Measurements from ENCODE around the gene SLC25A34.

Gene SLC25A34

DNA sequence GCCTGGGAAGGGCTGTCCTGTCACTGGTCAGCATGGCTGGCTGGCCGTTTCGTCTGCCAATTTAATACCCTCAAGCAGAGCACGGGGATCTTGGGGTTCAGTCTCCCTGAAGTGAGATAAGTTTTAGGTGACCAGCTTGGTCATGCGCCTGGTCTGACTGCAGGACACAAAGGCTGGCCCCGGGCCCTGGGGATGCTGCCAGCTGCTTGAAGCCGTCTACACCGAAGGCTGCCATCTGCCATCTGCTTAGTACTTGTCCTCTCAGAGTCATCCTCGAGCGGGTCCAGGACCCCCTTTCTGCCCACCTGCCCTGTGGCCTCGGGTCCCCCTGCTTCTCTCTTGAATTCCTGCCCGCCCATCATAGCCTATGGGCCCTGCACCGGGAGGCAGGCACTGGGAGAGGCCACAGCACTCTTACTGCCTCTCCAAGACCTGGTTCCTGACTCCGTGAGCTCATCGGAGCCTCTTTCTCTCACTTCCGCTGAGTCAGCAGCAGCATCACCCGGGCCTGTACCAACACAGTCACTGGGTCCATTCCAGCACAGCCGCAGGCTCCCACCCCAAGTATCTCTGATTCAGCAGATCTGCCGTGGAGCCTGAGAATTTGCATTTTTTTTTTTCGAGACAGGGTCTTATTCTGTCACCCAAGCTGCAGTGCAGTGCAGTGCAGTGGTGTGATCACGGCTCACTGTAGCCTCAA is 29.6 kb downstream of the SLC25A34 start:
- in situ Hi-C loops (cut with MboI; ENCODE audit: low sequenced_read_pairs), result no loop called here

DNA sequence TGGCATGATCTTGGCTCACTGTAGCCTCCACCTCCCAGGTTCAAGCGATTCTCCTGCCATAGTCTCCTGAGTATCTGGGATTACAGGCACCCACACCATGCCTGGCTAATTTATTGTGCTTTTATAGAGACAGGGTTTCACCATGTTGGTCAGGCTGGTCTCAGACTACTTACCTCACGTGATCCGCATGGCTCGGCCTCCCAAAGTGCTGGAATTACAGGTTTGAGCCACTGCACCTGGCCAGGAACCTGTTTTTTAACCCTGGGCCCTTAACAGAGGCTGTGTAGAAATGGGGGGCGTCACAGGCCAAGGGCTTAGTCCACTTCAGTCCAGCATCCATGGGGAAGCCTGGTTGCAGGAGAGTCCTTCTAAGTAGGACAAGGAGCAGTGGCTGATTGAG is 31.9 kb downstream of the SLC25A34 start:
- in situ Hi-C loops (cut with MboI; ENCODE audit: low sequenced_read_pairs), result no loop called here

DNA sequence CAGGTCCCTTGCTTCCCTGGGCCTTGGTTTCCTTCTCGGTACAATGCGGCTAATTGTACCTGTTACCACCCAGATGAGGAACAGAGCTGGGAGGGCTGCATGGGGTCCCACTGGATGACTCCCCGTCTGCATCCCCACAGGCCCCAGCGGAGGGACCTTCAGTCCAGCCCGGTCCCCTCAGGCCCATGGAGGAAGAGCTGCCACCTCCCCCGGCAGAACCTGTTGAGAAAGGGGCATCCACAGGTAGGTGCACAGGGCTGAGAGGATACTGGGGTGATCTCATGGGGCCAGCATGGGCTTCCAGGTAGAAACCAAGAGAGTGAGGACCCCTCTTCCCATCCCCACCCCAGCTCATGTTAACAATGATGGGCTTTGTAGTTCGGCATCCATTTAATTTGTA is 32.3 kb downstream of the SLC25A34 start:
- in situ Hi-C loops (cut with MboI; ENCODE audit: low sequenced_read_pairs), result no loop called here

DNA sequence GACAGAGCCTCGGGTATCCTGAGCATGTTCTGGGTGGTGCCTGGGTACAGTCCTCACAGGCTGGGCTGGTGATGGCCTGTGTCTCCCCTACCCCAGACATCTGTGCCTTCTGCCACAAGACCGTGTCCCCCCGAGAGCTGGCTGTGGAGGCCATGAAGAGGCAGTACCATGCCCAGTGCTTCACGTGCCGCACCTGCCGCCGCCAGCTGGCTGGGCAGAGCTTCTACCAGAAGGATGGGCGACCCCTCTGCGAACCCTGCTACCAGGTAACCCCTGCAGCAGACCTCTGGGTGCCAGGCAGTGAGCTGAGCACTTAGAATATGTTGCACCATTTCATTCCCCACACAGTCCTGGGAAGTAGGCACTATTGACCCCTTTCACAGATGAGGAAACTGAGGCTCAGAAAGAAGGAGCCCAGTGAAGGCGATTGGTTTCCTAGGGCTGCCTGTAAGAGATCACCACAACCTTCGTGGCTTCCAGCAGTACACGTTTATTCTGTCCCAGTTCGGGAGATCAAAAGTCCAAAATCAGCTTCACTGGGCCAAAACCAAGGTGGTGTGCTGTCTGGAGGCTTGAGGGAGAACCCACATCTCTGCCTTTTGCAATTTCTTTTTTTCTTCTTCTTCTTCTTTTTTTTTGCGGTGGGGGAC is 34.4 kb downstream of the SLC25A34 start:
- in situ Hi-C loops (cut with MboI; ENCODE audit: low sequenced_read_pairs), result no loop called here

DNA sequence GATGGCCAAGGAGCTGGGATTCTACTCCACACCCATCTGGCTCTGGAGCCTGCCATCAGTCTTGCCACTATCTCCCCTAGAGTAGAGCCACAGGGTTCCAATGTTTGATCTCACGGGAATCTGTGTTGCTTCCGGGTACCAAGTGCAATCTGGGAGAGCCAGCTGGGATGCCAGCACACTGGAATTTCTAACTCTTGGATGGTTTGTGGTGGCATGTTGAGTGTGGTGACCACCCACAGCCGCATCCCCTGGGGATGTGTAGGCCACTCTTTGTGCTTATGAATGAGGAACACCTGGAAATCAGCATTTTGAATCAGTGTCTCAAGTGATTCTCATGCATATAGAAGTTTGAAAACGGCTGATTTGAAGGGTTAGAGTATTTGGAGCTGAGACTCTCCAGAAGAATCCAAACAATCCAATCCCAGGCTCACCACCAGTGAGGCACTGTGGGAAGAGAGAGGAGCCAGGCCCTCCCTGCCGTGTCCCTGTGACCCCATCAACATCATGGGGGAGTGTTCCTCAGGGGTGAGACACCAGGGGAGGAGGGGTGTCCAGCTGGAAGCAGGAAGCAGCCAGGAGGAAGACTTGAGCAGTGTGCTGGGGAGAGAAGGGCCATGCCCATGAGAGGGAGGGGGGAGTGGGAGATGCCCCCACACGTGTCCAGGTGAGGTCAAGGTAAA is 35.9 kb downstream of the SLC25A34 start:
- in situ Hi-C loops (cut with MboI; ENCODE audit: low sequenced_read_pairs), result no loop called here

DNA sequence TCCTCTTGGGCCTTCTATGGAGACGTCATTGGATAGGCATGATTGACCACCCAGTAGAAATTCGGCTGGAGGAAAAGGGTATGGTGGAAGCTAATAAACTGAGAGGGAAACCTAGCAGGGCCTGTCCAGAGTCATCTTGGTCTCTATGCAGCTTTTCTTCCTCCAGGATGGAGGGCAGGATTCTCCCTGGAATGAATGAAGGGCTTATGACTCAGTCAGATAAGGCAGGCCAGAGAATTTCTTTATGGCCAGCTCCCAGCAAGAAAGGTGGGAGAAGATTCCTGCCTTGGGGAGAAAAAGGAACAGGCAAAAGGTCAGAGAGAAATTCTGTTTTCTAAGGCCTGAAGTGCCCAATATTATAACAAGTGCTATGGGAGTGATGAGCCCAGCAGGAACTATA is 39.6 kb downstream of the SLC25A34 start:
- in situ Hi-C loops (cut with MboI; ENCODE audit: low sequenced_read_pairs), result no loop called here

DNA sequence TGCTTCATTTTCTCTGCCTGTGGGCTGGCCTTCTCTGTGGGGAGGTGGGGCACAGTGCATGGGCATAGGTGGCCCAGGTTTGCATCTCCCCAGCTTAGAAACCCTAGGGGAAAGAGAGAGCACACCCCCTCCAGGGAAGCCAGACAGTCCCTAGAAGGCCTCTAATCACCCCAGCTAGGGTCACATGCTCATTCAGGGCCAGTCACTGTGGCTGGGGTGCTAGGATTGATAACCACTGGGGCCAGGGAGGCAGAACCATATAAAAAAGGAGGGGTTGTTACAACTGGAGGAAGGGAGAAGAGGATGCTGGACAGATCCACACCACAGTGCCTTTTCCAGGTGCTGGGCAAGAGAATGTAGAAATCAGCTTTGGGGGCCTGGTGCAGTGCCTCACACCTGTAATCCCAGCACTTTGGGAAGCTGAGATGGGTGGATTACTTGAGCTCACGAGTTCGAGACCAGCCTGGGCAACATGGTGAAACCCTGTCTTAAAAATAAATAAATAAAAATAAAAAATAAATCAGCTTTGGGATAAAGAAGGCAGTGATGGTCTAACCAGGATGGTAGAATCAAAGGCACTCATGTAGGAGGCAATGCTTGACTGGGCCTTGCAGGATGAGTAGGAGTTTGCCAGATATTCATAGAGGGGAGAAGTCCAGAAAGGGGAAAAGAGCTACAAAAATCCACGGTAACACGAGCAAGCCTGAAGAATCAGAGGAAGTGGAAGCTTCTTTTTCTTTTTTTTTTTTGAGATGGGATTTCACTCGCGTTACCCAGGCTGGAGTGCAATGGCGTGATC is 42.0 kb downstream of the SLC25A34 start:
- in situ Hi-C loops (cut with MboI; ENCODE audit: low sequenced_read_pairs), result no loop called here

DNA sequence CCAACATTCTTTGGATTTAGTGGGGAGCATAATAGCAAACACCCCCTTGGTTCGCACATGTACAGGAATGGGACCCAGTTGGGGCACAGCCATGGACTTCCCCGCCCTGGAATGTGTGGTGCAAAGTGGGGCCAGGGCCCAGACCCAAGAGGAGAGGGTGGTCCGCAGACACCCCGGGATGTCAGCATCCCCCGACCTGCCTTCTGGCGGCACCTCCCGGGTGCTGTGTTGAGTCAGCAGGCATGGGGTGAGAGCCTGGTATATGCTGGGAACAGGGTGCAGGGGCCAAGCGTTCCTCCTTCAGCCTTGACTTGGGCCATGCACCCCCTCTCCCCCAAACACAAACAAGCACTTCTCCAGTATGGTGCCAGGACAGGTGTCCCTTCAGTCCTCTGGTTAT is 49.6 kb downstream of the SLC25A34 start:
- in situ Hi-C loops (cut with MboI; ENCODE audit: low sequenced_read_pairs), result no loop called here

DNA sequence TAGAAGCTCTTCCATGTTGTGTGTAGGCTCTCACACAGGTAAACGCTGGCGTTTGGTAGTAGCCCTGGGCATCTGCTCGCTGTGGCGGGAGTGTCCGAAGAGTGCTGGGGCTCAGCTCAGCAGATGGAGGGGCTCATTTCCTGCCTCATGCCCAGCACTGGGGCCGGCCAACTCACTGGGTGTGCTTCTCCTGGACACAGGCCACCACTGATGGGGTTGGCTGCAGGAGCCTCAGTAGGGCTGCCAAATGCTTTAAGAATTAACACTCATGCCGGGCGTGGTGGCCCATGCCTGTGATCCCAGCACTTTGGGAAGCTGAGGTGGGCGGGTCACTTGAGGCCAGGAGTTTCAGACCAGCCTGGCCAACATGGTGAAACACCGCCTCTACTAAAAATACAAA is 50.5 kb downstream of the SLC25A34 start:
- in situ Hi-C loops (cut with MboI; ENCODE audit: low sequenced_read_pairs), result no loop called here

DNA sequence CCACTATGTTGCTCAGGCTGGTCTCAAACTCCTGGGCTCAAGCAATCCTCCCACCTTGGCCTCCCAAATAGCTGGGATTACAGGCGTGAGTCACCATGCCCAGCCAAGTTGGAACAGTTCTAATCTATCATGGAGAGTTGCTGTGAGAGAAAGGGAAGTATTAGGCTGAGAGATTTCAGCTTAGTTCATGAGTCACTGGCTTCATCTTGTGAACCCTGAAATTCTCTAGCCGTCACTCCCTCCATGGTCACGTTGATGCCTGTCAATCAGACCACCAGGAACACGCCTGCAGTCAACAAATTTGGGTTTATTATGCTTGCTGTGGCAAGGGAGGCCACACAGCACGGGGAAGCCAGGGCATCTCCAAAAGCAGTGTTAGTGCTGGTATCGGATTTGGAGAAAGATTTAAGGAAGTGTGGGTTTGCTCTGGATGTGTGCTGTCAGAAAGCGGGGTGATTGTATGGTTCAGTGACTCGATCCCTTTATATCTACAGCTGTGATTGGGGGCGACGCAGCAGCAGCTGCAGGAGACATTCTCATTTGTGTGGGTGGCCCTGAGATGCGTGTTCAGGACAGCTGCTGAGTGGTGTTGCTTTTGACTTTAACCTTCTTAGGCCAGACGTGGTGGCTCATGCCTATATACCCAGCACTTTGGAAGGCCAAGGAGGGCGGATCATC is 52.7 kb downstream of the SLC25A34 start:
- in situ Hi-C loops (cut with MboI; ENCODE audit: low sequenced_read_pairs), result no loop called here
